HepG2 (cell line): Measurements from ENCODE around the gene SLX4. TPM values are rescaled to one million over a fixed set of nuclear protein-coding genes. Genes with fewer than 3 reads are reported as not detected.

Experiments
- ATAC-seq: fragments of 200-7000 bp; cut with Tn5 transposase; 3 replicates; pipeline ENCODE4 v1.9.1; 2020; ENCODE audit warnings: mild to moderate bottlenecking, moderate library complexity
- BruUV-seq: library from RNA; stranded (reverse); fragments of 400-500 nt; replicated peaks from 2 replicates; lab custom pipeline; 2021; lab: Mats Ljungman, UMichigan
- CTCF ChIA-PET: fragments of 300-600 bp; formaldehyde crosslinking; extraction: SDS; loops from one replicate; lab custom pipeline; 2021; ENCODE audit warnings: low total read pairs, inconsistent platforms, low intra/inter-chr PET ratio; lab: Yijun Ruan, JAX
- POLR2A ChIA-PET: fragments of 350-600 bp; sonication (Branson Sonifier 250); formaldehyde crosslinking; loops from one replicate; lab custom pipeline; 2020; ENCODE audit warnings: antibody characterized with exemption, inconsistent platforms; lab: Yijun Ruan, JAX
- DNase-seq: peaks from one replicate; pipeline ENCODE4 v3.0.0-alpha.2; 2015; ENCODE audit warnings: low spot score
- FAIRE-seq: peaks from 3 replicates; lab custom pipeline; 2011; peaks lifted over from hg19 to GRCh38; lab: Jason Lieb, UNC
- H2AFZ ChIP-seq: one replicate; pipeline ENCODE4 v1.6.1; 2011; ENCODE audit warnings: low read length, inconsistent platforms
- H3K27ac ChIP-seq: fragments of 300-600 bp; 3 replicates; pipeline ENCODE4 v1.8.0; 2011; ENCODE audit warnings: mixed run types, mild to moderate bottlenecking, mixed read lengths, low read length, inconsistent platforms; ENCODE audit not compliant: insufficient read depth; ENCODE audit errors: extremely low read length
- H3K27me3 ChIP-seq, 2 experiments: fragments of 200-600 bp in 1 of 2; 2 replicates in 1 of 2; 3 replicates in 1 of 2; pipeline versions ENCODE4 v1.6.0 to v1.8.0; 2011; ENCODE audit warnings: low read length in 2 of 2, mild to moderate bottlenecking in 2 of 2, moderate library complexity in 2 of 2, inconsistent platforms in 1 of 2; ENCODE audit not compliant: insufficient read depth in 2 of 2, control insufficient read depth in 1 of 2
- H3K36me3 ChIP-seq, 2 experiments: fragments of 200-600 bp in 1 of 2; replicated peaks in 1 of 2; 2 replicates in 1 of 2; 3 replicates in 1 of 2; pipeline versions ENCODE4 v1.5.1 to v1.8.0; 2011; ENCODE audit warnings: low read length in 2 of 2, inconsistent platforms in 1 of 2; ENCODE audit not compliant: insufficient read depth in 2 of 2, control insufficient read depth in 1 of 2
- H3K4me1 ChIP-seq: 2 replicates; pipeline ENCODE4 v1.5.1; 2012; ENCODE audit warnings: low read length, inconsistent platforms; ENCODE audit not compliant: insufficient read depth
- H3K4me2 ChIP-seq: 2 replicates; pipeline ENCODE4 v1.6.0; 2011; ENCODE audit warnings: low read depth, low read length, inconsistent platforms
- H3K4me3 ChIP-seq, 3 experiments: fragments of 200-600 bp in 1 of 3; sonication (generic), shearing (Covaris generic) in 1 of 3; replicated peaks in 1 of 3; 2 replicates each; pipeline ENCODE4 v1.5.1; 2011 to 2016; ENCODE audit warnings: low read length in 3 of 3, inconsistent platforms in 2 of 3, low read depth in 2 of 3, mild to moderate bottlenecking in 2 of 3, control low read depth in 1 of 3, mixed read lengths in 1 of 3; ENCODE audit not compliant: insufficient read depth in 1 of 3
- H3K79me2 ChIP-seq: one replicate; pipeline ENCODE4 v1.6.1; 2011; ENCODE audit warnings: low read length, inconsistent platforms; ENCODE audit not compliant: insufficient read depth
- H3K9ac ChIP-seq: 2 replicates; pipeline ENCODE4 v1.6.0; 2011; ENCODE audit warnings: mild to moderate bottlenecking, low read depth, low read length, inconsistent platforms; ENCODE audit not compliant: insufficient read depth
- H3K9me3 ChIP-seq: 2 replicates; pipeline ENCODE4 v1.5.1; 2012; ENCODE audit warnings: mild to moderate bottlenecking, low read length
- H4K20me1 ChIP-seq: 2 replicates; pipeline ENCODE4 v1.6.0; 2011; ENCODE audit warnings: inconsistent platforms, mild to moderate bottlenecking, low read length, moderate library complexity; ENCODE audit not compliant: insufficient read depth
- AHDC1 ChIP-seq: sonication (generic); formaldehyde crosslinking; IDR thresholded peaks from 2 replicates; pipeline ENCODE4 v1.5.1; 2020; ENCODE audit warnings: mild to moderate bottlenecking, missing genetic modification reagents, borderline replicate concordance
- DDIT3 ChIP-seq: sonication (generic); formaldehyde crosslinking; IDR thresholded peaks from 2 replicates; pipeline ENCODE4 v1.4.0; 2020; ENCODE audit warnings: mild to moderate bottlenecking, missing genetic modification reagents
- GABPB1 ChIP-seq: IDR thresholded peaks from 2 replicates; pipeline ENCODE4 v1.6.1; 2016; ENCODE audit warnings: mild to moderate bottlenecking, missing genetic modification reagents, moderate library complexity, missing compliant biosample characterization
- NFKB2 ChIP-seq: sonication (generic); formaldehyde crosslinking; IDR thresholded peaks from 2 replicates; pipeline ENCODE4 v1.4.0; 2020; ENCODE audit warnings: missing genetic modification reagents, borderline replicate concordance
- REPIN1 ChIP-seq: sonication (generic); formaldehyde crosslinking; IDR thresholded peaks from 2 replicates; pipeline ENCODE4 v1.8.0; 2022; ENCODE audit warnings: missing genetic modification reagents, low read depth, mild to moderate bottlenecking, borderline replicate concordance
- TCF7 ChIP-seq: sonication (generic); IDR thresholded peaks from 2 replicates; pipeline ENCODE4 v1.6.1; 2016; ENCODE audit warnings: antibody characterized with exemption, low read depth
- U2AF1 ChIP-seq: fragments of 200-400 bp; formaldehyde crosslinking; optimal IDR thresholded peaks from 2 replicates; pipeline ENCODE3; 2017; ENCODE audit warnings: mild to moderate bottlenecking, low read depth, low read length
- ZNF234 ChIP-seq: sonication (generic); formaldehyde crosslinking; conservative IDR thresholded peaks from 2 replicates; pipeline ENCODE4 v1.5.1; 2020; ENCODE audit warnings: mild to moderate bottlenecking, missing genetic modification reagents
- ZNF260 ChIP-seq: sonication (generic); formaldehyde crosslinking; IDR thresholded peaks from 2 replicates; pipeline ENCODE4 v1.4.0; 2020; ENCODE audit warnings: missing genetic modification reagents, low read depth, mild to moderate bottlenecking, borderline replicate concordance
- ZNF451 ChIP-seq: sonication (generic); formaldehyde crosslinking; IDR thresholded peaks from 2 replicates; pipeline ENCODE4 v1.5.0; 2020; ENCODE audit warnings: mild to moderate bottlenecking, missing genetic modification reagents
- ZNF503 ChIP-seq: sonication (generic); formaldehyde crosslinking; IDR thresholded peaks from 2 replicates; pipeline ENCODE4 v1.4.0; 2020; ENCODE audit warnings: missing genetic modification reagents
- ZNF564 ChIP-seq: sonication (generic); formaldehyde crosslinking; IDR thresholded peaks from 2 replicates; pipeline ENCODE4 v1.8.1; 2023; ENCODE audit warnings: mild to moderate bottlenecking, missing genetic modification reagents
- ZNF724P ChIP-seq: sonication (generic); formaldehyde crosslinking; IDR thresholded peaks from 2 replicates; pipeline ENCODE4 v1.8.0; 2022; ENCODE audit warnings: missing genetic modification reagents, borderline replicate concordance
- WGBS: methylation state at CpG from one replicate; pipeline ENCODE4 v1.1.6; 2017; ENCODE audit warnings: low lambda C conversion rate; 5-methylcytosine and 5-hydroxymethylcytosine counted together
- in situ Hi-C: cut with HindIII; loops from 2 replicates; pipeline ENCODE4 v1.10.0; 2017; ENCODE audit warnings: low pct_unique_long_range_greater_than_20kb; ENCODE audit not compliant: extremely low pct_ligation_motif_present
- intact Hi-C: fragments of 100-400 bp; cut with micrococcal nuclease; formaldehyde crosslinking; loops from one replicate; pipeline ENCODE4 v1.10.0; 2022; ENCODE audit not compliant: unreplicated experiment
- polyA plus RNA-seq, 8 experiments: library from polyadenylated mRNA; depleted of rRNA in 3 of 8; stranded (reverse) in 7 of 8; unstranded in 1 of 8; fragments of >200 nt; fragmentation: Illumina TruSeq in 4 of 8; extraction: Trizol in 4 of 8; gene quantifications; 2 replicates each; pipeline versions ENCODE4 v1.2.1 to v1.2.3, GENCODE V29; 2011 to 2016; ENCODE audit warnings: low read depth in 4 of 8, missing spikeins in 1 of 8, mixed read lengths in 1 of 8; ENCODE audit not compliant: insufficient read depth in 1 of 8
- total RNA-seq, 5 experiments: library from RNA; depleted of rRNA; stranded (reverse); fragments of >200 nt; fragmentation: Illumina TruSeq; extraction: Trizol; gene quantifications; 2 replicates each; pipeline ENCODE4 v1.2.3, GENCODE V29; 2016; ENCODE audit warnings: low read depth in 1 of 5

SLX4 gene
- total and polyA plus RNA-seq, 2 of the 13 experiments (the other 11 are each of a cell fraction or from before 2014, with no cell fraction given) = 1.1 to 3.6 TPM

GRCh38 chr16:3561626-3562025 is 49.8 kb downstream of the SLX4 start (continued):
- TF ChIP-seq AHDC1 (CRISPR knock-in tag) = no peak
- TF ChIP-seq ZNF260 (CRISPR knock-in tag) = no peak
- TF ChIP-seq REPIN1 (CRISPR knock-in tag) = no peak
- TF ChIP-seq NFKB2 (CRISPR knock-in tag) = no peak
- no peak for TF ChIP-seq DDIT3 (CRISPR knock-in tag)
- no peak for TF ChIP-seq GABPB1 (CRISPR knock-in tag)
- TF ChIP-seq, all 625 proteins: peak for 0

- POLR2A ChIA-PET = no interaction called here
- no peak overlapping the region for H3K9ac ChIP-seq
- in situ Hi-C loops = no loop called here
- FAIRE-seq = no peak
- intact Hi-C loops = no loop called here
- H3K4me1 ChIP-seq = peaks cover 8% of the 10 kb centered on the region; the same call in 1 of the 2 replicates
- no peak for ATAC-seq
- DNase-seq = no peak
- no peaks in the 10 kb centered on the region for H4K20me1 ChIP-seq
- no peak overlapping the region for H3K27ac ChIP-seq
- H3K79me2 ChIP-seq = no peaks in the 10 kb centered on the region
- no peak overlapping the region for H3K4me2 ChIP-seq
- no peak overlapping the region for H2AFZ ChIP-seq
- CTCF ChIA-PET = no interaction called here
- no TSS peak for BruUV-seq
- H3K36me3 ChIP-seq = no peaks in the 10 kb centered on the region
- no peaks in the 10 kb centered on the region for H3K9me3 ChIP-seq
- WGBS = 54% methylated on average over 5 of the region's 7 CpGs
- no peaks in the 10 kb centered on the region; a peak in 1 of 5 replicates for H3K27me3 ChIP-seq
- no peak overlapping the region for H3K4me3 ChIP-seq
- TF ChIP-seq TCF7 (no peak), ZNF451 (no peak), ZNF564 (CRISPR knock-in tag) (no peak), ZNF503 (no peak), ZNF724P (CRISPR knock-in tag) (no peak), ZNF234 (CRISPR knock-in tag) (no peak), U2AF1 (no peak)
Observed at GRCh38 chr16:3554351-3554928, 57.0 kb downstream of the SLX4 start.
